GM23338 (cell line): ENCODE data around the gene SMURF1. TPM values are rescaled to one million over a fixed set of nuclear protein-coding genes. Genes with fewer than 3 reads are reported as not detected.

Experiments used
- ATAC-seq: fragments of 200-7000 bp; cut with Tn5 transposase; 3 replicates; pipeline ENCODE4 v1.9.1; 2020
- DNase-seq: peaks from one replicate; pipeline ENCODE4 v3.0.0-alpha.2; 2015; ENCODE audit warnings: low spot score
- H2AFZ ChIP-seq: fragments of 200-600 bp; sonication (generic); 2 replicates; pipeline ENCODE4 v1.8.0; 2016; ENCODE audit warnings: antibody characterized with exemption, mild to moderate bottlenecking, moderate library complexity
- H3F3A ChIP-seq: fragments of 200-600 bp; sonication (generic); replicated peaks from 2 replicates; pipeline ENCODE4 v1.8.0; 2017; ENCODE audit warnings: antibody characterized with exemption, mixed run types, low read depth
- H3K27ac ChIP-seq: fragments of 200-600 bp; sonication (generic); 2 replicates; pipeline ENCODE4 v1.6.1; 2016; ENCODE audit warnings: low read depth
- H3K27me3 ChIP-seq: fragments of 200-600 bp; sonication (generic); 2 replicates; pipeline ENCODE4 v1.8.0; 2016; ENCODE audit warnings: mild to moderate bottlenecking, mixed run types, moderate library complexity; ENCODE audit not compliant: insufficient read depth
- H3K36me3 ChIP-seq: fragments of 200-600 bp; sonication (generic); 2 replicates; pipeline ENCODE4 v1.8.0; 2016; ENCODE audit warnings: mild to moderate bottlenecking; ENCODE audit not compliant: insufficient read depth
- H3K4me1 ChIP-seq: fragments of 200-600 bp; sonication (generic); 2 replicates; pipeline ENCODE4 v1.8.0; 2016; ENCODE audit warnings: mild to moderate bottlenecking, moderate library complexity; ENCODE audit not compliant: insufficient read depth
- H3K4me2 ChIP-seq: fragments of 200-600 bp; sonication (generic); 2 replicates; pipeline ENCODE4 v1.7.1; 2017; ENCODE audit warnings: mixed run types
- H3K4me3 ChIP-seq: fragments of 200-600 bp; sonication (generic); 2 replicates; pipeline ENCODE4 v1.6.1; 2016; ENCODE audit warnings: mixed run types
- H3K79me2 ChIP-seq: fragments of 200-600 bp; sonication (generic); replicated peaks from 2 replicates; pipeline ENCODE4 v1.8.0; 2017; ENCODE audit warnings: mild to moderate bottlenecking; ENCODE audit not compliant: insufficient read depth
- H3K9me2 ChIP-seq: fragments of 200-600 bp; sonication (generic); 2 replicates; pipeline ENCODE4 v1.8.0; 2017; ENCODE audit not compliant: insufficient read depth
- H4K20me1 ChIP-seq: fragments of 200-600 bp; sonication (generic); replicated peaks from 2 replicates; pipeline ENCODE4 v1.8.0; 2017; ENCODE audit warnings: mild to moderate bottlenecking; ENCODE audit not compliant: insufficient read depth
- H3K27ac Mint-ChIP-seq: 2 replicates; pipeline ENCODE4 v1.8.0; 2020; ENCODE audit warnings: inconsistent platforms, mild to moderate bottlenecking, moderate library complexity, mixed read lengths
- H3K27me3 Mint-ChIP-seq: 3 replicates; pipeline ENCODE4 v1.8.0; 2022; ENCODE audit warnings: low read depth, mild to moderate bottlenecking, moderate library complexity, mixed read lengths, inconsistent platforms; ENCODE audit not compliant: insufficient read depth, poor library complexity
- H3K36me3 Mint-ChIP-seq: 3 replicates; pipeline ENCODE4 v1.8.0; 2021; ENCODE audit warnings: low read depth, mild to moderate bottlenecking, inconsistent platforms, moderate library complexity, mixed read lengths
- H3K4me1 Mint-ChIP-seq: 3 replicates; pipeline ENCODE4 v1.8.0; 2020; ENCODE audit warnings: mild to moderate bottlenecking, inconsistent platforms, mixed read lengths
- H3K4me3 Mint-ChIP-seq: 3 replicates; pipeline ENCODE4 v1.8.0; 2021; ENCODE audit warnings: moderate library complexity, mild to moderate bottlenecking, inconsistent platforms, mixed read lengths
- H3K9me3 Mint-ChIP-seq: 3 replicates; pipeline ENCODE4 v1.8.0; 2020; ENCODE audit warnings: moderate library complexity, mild to moderate bottlenecking, inconsistent platforms, mixed read lengths
- CREB1 ChIP-seq: fragments of 250-450 bp; sonication (Bioruptor Pico); IDR thresholded peaks from 2 replicates; pipeline ENCODE4 v1.5.0; 2020; ENCODE audit warnings: low read depth, mild to moderate bottlenecking, moderate library complexity
- EZH2 ChIP-seq: fragments of 200-600 bp; sonication (generic); IDR thresholded peaks from one replicate; pipeline ENCODE4 v1.8.0; 2017; ENCODE audit warnings: antibody characterized with exemption, mild to moderate bottlenecking, low read depth; ENCODE audit not compliant: unreplicated experiment
- EZH2phosphoT487 ChIP-seq: fragments of 200-600 bp; sonication (generic); IDR thresholded peaks from one replicate; pipeline ENCODE4 v1.8.1; 2018; ENCODE audit warnings: antibody characterized with exemption; ENCODE audit not compliant: unreplicated experiment
- JUNB ChIP-seq: IDR thresholded peaks from one replicate; pipeline ENCODE4 v1.6.1; 2016; ENCODE audit warnings: antibody characterized with exemption; ENCODE audit not compliant: unreplicated experiment
- NANOG ChIP-seq: IDR thresholded peaks from 2 replicates; pipeline ENCODE4 v1.6.1; 2016; ENCODE audit warnings: antibody characterized with exemption, borderline replicate concordance
- POLR2AphosphoS5 ChIP-seq: IDR thresholded peaks from 2 replicates; pipeline ENCODE4 v1.6.1; 2016; ENCODE audit warnings: antibody characterized with exemption, low read depth
- STAT1 ChIP-seq: IDR thresholded peaks from one replicate; pipeline ENCODE4 v1.6.1; 2016; ENCODE audit warnings: antibody characterized with exemption; ENCODE audit not compliant: unreplicated experiment
- ZNF114 ChIP-seq: fragments of 250-450 bp; sonication (Bioruptor Pico); IDR thresholded peaks from 2 replicates; pipeline ENCODE4 v1.5.0; 2020; ENCODE audit warnings: mild to moderate bottlenecking, moderate library complexity
- ZNF331 ChIP-seq: fragments of 250-450 bp; sonication (Bioruptor Pico); IDR thresholded peaks from 2 replicates; pipeline ENCODE4 v1.5.0; 2020; ENCODE audit warnings: low read depth, mild to moderate bottlenecking, moderate library complexity
- polyA plus RNA-seq: library from polyadenylated mRNA; unstranded; fragments of >200 nt; fragmentation: Nextera tagmentation; extraction: Ambion mirVana; gene quantifications from 2 replicates; pipeline ENCODE4 v1.2.1, GENCODE V29; 2016
- total RNA-seq: library from RNA; depleted of rRNA; stranded (reverse); fragments of >200 nt; shearing (Covaris generic); gene quantifications from 2 replicates; pipeline ENCODE4 v1.2.3, GENCODE V29; 2014
- TF ChIP-seq, protein P1 (sequence below): IDR thresholded peaks from one replicate; pipeline ENCODE4 v1.6.1; 2018; ENCODE audit warnings: antibody characterized with exemption; ENCODE audit not compliant: unreplicated experiment
- TF ChIP-seq, protein P2 (sequence below): IDR thresholded peaks from 2 replicates; pipeline ENCODE4 v1.6.1; 2016; ENCODE audit warnings: antibody characterized with exemption
- TF ChIP-seq, protein P3 (sequence below), 2 experiments: fragments of 200-600 bp in 1 of 2; sonication (generic) in 1 of 2; conservative IDR thresholded peaks; 2 replicates each; pipeline versions ENCODE4 v1.5.1 to v1.6.1; 2016 to 2017; ENCODE audit warnings: antibody characterized with exemption in 2 of 2, low read depth in 2 of 2, mild to moderate bottlenecking in 2 of 2, moderate library complexity in 1 of 2

Gene SMURF1
- total and polyA plus RNA-seq, 2 experiments from 2014 or later = 5.8 to 23.9 TPM

DNA sequence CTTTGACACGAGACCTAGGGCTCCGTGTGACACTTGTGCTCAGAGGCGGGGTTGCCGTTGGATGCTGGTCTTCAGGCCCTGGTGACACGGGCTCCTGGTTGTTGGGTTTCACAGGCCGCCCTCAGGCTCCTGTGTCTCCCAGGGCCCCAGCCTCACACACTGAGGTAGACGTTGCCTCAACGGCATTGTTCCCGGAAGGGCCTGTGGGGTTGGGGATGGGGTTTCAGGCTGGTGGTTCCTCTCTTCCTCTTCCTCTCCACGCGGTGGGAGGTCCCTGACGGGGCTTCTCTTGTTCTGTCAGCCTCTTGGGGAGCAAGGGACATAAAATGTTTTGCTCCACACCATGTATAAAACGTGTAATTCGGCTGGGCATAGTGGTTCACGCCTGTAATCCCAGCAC lies 140.5 kb downstream of the SMURF1 start:
- peaks cover 64% of the 10 kb centered on the region for H3K36me3 Mint-ChIP-seq
- H3K4me1 Mint-ChIP-seq = no peaks in the 10 kb centered on the region; the same call in 2 of the 3 replicates
- no peak overlapping the region for H2AFZ ChIP-seq
- no peaks in the 10 kb centered on the region for H3K4me1 ChIP-seq
- H3F3A ChIP-seq = no peaks in the 10 kb centered on the region
- TF ChIP-seq EZH2phosphoT487 = no peak
- TF ChIP-seq CREB1 (CRISPR knock-in tag) = no peak
- TF ChIP-seq, protein P1, sequence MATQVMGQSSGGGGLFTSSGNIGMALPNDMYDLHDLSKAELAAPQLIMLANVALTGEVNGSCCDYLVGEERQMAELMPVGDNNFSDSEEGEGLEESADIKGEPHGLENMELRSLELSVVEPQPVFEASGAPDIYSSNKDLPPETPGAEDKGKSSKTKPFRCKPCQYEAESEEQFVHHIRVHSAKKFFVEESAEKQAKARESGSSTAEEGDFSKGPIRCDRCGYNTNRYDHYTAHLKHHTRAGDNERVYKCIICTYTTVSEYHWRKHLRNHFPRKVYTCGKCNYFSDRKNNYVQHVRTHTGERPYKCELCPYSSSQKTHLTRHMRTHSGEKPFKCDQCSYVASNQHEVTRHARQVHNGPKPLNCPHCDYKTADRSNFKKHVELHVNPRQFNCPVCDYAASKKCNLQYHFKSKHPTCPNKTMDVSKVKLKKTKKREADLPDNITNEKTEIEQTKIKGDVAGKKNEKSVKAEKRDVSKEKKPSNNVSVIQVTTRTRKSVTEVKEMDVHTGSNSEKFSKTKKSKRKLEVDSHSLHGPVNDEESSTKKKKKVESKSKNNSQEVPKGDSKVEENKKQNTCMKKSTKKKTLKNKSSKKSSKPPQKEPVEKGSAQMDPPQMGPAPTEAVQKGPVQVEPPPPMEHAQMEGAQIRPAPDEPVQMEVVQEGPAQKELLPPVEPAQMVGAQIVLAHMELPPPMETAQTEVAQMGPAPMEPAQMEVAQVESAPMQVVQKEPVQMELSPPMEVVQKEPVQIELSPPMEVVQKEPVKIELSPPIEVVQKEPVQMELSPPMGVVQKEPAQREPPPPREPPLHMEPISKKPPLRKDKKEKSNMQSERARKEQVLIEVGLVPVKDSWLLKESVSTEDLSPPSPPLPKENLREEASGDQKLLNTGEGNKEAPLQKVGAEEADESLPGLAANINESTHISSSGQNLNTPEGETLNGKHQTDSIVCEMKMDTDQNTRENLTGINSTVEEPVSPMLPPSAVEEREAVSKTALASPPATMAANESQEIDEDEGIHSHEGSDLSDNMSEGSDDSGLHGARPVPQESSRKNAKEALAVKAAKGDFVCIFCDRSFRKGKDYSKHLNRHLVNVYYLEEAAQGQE = no peak
- no peak for TF ChIP-seq EZH2
- no peak for TF ChIP-seq ZNF114 (CRISPR knock-in tag)
- TF ChIP-seq, protein P2, sequence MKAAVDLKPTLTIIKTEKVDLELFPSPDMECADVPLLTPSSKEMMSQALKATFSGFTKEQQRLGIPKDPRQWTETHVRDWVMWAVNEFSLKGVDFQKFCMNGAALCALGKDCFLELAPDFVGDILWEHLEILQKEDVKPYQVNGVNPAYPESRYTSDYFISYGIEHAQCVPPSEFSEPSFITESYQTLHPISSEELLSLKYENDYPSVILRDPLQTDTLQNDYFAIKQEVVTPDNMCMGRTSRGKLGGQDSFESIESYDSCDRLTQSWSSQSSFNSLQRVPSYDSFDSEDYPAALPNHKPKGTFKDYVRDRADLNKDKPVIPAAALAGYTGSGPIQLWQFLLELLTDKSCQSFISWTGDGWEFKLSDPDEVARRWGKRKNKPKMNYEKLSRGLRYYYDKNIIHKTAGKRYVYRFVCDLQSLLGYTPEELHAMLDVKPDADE = no peak
- TF ChIP-seq JUNB = no peak
- no peak for TF ChIP-seq POLR2AphosphoS5
- H3K4me2 ChIP-seq = no peak overlapping the region
- H3K27ac ChIP-seq = no peak overlapping the region
- H3K27me3 ChIP-seq = no peaks in the 10 kb centered on the region
- H3K27ac Mint-ChIP-seq = no peak overlapping the region; the same call in 1 of the 2 replicates
- no peaks in the 10 kb centered on the region; the same call in 1 of the 2 replicates for H4K20me1 ChIP-seq
- DNase-seq (no peak), ATAC-seq (no peak)
- no peak overlapping the region for H3K4me3 ChIP-seq
- H3K9me2 ChIP-seq = no peaks in the 10 kb centered on the region
- no peaks in the 10 kb centered on the region for H3K79me2 ChIP-seq
- no peaks in the 10 kb centered on the region for H3K9me3 Mint-ChIP-seq
- no peak overlapping the region for H3K4me3 Mint-ChIP-seq
- peaks cover 5% of the 10 kb centered on the region for H3K27me3 Mint-ChIP-seq
- H3K36me3 ChIP-seq = peaks cover 6% of the 10 kb centered on the region; the same call in 1 of the 2 replicates

DNA sequence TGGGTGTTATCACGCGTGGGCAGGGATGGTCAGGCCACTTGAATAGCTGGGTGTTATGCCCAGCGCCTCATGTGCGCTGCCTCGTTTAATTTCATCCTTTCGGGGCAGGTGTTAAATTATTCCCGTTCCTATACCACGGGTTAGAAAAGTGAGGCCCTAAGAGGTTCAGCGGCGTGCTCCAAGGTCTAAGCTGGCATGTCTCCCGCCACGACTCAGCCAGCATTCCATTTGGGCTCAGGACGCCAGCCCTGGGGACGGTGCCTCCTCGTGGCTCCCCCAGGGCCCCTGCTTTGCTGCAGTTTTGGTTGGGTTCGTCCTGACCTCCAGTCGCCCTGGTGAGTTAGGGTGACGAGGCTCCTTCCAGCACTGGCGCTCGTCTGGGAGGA lies 141.1 kb downstream of the SMURF1 start:
- Mint-ChIP-seq H3K36me3 (peaks cover 61% of the 10 kb centered on the region), H3K4me3 (no peak overlapping the region), H3K4me1 (no peaks in the 10 kb centered on the region; the same call in 2 of the 3 replicates), H3K27me3 (peaks cover 4% of the 10 kb centered on the region), H3K9me3 (no peaks in the 10 kb centered on the region), H3K27ac (no peak overlapping the region)
- Histone ChIP-seq H3K79me2 (no peaks in the 10 kb centered on the region), H2AFZ (no peak overlapping the region), H4K20me1 (no peaks in the 10 kb centered on the region; the same call in 1 of the 2 replicates), H3K4me3 (no peak overlapping the region), H3K27ac (no peak overlapping the region), H3K9me2 (no peaks in the 10 kb centered on the region), H3K27me3 (no peaks in the 10 kb centered on the region), H3F3A (no peaks in the 10 kb centered on the region), H3K36me3 (peaks cover 6% of the 10 kb centered on the region; the same call in 1 of the 2 replicates), H3K4me2 (no peak overlapping the region), H3K4me1 (no peaks in the 10 kb centered on the region)
- DNase-seq (no peak), ATAC-seq (no peak; the same call in 2 of the 3 replicates)
- TF ChIP-seq EZH2phosphoT487 (no peak), STAT1 (no peak), ZNF114 (CRISPR knock-in tag) (no peak), ZNF331 (CRISPR knock-in tag) (no peak), NANOG (no peak)
- TF ChIP-seq, protein P3, sequence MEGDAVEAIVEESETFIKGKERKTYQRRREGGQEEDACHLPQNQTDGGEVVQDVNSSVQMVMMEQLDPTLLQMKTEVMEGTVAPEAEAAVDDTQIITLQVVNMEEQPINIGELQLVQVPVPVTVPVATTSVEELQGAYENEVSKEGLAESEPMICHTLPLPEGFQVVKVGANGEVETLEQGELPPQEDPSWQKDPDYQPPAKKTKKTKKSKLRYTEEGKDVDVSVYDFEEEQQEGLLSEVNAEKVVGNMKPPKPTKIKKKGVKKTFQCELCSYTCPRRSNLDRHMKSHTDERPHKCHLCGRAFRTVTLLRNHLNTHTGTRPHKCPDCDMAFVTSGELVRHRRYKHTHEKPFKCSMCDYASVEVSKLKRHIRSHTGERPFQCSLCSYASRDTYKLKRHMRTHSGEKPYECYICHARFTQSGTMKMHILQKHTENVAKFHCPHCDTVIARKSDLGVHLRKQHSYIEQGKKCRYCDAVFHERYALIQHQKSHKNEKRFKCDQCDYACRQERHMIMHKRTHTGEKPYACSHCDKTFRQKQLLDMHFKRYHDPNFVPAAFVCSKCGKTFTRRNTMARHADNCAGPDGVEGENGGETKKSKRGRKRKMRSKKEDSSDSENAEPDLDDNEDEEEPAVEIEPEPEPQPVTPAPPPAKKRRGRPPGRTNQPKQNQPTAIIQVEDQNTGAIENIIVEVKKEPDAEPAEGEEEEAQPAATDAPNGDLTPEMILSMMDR (conservative IDR thresholded peaks at IDR 0.05; ENCODE audit: low read depth in 2 of 2) = no peak
